Prostate gland (tissue), 2 donors: ENCODE data around the gene COL24A1. TPM values are rescaled to one million over a fixed set of nuclear protein-coding genes. Genes with fewer than 3 reads are reported as not detected.

Source experiments
- DNase-seq: peaks from one replicate; pipeline ENCODE4 v3.0.0-alpha.2; 2019; ENCODE audit warnings: low spot score
- H3K27ac ChIP-seq, 2 donors: fragments of 200-600 bp; sonication (generic); 2 replicates each; pipeline ENCODE4 v1.5.1; 2017 to 2019
- H3K27me3 ChIP-seq: fragments of 200-600 bp; sonication (generic); replicated peaks from 2 replicates; pipeline ENCODE4 v1.5.1; 2019; ENCODE audit not compliant: insufficient read depth
- H3K36me3 ChIP-seq, 2 donors: fragments of 200-600 bp; sonication (generic); 1 replicate in 1 of 2; 2 replicates in 1 of 2; pipeline versions ENCODE4 v1.5.1 to v1.8.1; 2017 to 2019
- H3K4me1 ChIP-seq: fragments of 200-600 bp; sonication (generic); replicated peaks from 2 replicates; pipeline ENCODE4 v1.5.1; 2019
- H3K4me3 ChIP-seq, 2 donors: fragments of 200-600 bp; sonication (generic); 2 replicates each; pipeline ENCODE4 v1.5.1; 2017 to 2019
- H3K9me3 ChIP-seq: fragments of 200-600 bp; sonication (generic); 2 replicates; pipeline ENCODE4 v1.5.1; 2017
- CTCF ChIP-seq, 4 experiments: fragments of 200-600 bp in 2 of 4; fragments of 450-650 bp in 2 of 4; sonication (generic) in 2 of 4; IDR thresholded peaks; 1 replicate in 3 of 4; 2 replicates in 1 of 4; pipeline ENCODE4 v1.5.1; 2016 to 2019; ENCODE audit warnings: antibody characterized with exemption in 4 of 4, mild to moderate bottlenecking in 2 of 4, moderate library complexity in 2 of 4
- POLR2A ChIP-seq: fragments of 450-650 bp; IDR thresholded peaks from one replicate; pipeline ENCODE4 v1.6.1; 2016; ENCODE audit warnings: antibody characterized with exemption, mild to moderate bottlenecking
- POLR2AphosphoS5 ChIP-seq: sonication (generic); formaldehyde crosslinking; IDR thresholded peaks from one replicate; pipeline ENCODE4 v1.6.1; 2017; ENCODE audit warnings: antibody characterized with exemption
- WGBS: methylation state at CpG from one replicate; pipeline ENCODE4 v1.1.5; 2018; 5-methylcytosine and 5-hydroxymethylcytosine counted together
- intact Hi-C: fragments of 100-400 bp; cut with DNase I; formaldehyde crosslinking; loops from one replicate; pipeline ENCODE4 v1.14.2; 2022
- total RNA-seq, 2 donors: library from RNA; depleted of rRNA; stranded (reverse); fragments of >200 nt; gene quantifications; one replicate each; pipeline ENCODE4 v1.1.0, GENCODE V29; 2016

The COL24A1 gene
- total RNA-seq, 2 donors from 2014 or later, result 0.28 to 0.32 TPM

GRCh38 chr1:86190873-86191272, 34.3 kb upstream of the COL24A1 start:
- no peak for DNase-seq
- H3K27ac ChIP-seq, result no peak overlapping the region
- no peaks in the 10 kb centered on the region for H3K9me3 ChIP-seq
- H3K4me3 ChIP-seq, result no peak overlapping the region
- intact Hi-C loops, result no loop called here
- no peaks in the 10 kb centered on the region for H3K4me1 ChIP-seq
- TF ChIP-seq POLR2AphosphoS5 (no peak), CTCF (IDR thresholded peaks at IDR 0.05) (no peak), POLR2A (no peak)
- H3K27me3 ChIP-seq, result no peaks in the 10 kb centered on the region
- WGBS, result 88% methylated on average over 1 of the region's 1 CpG
- no peaks in the 10 kb centered on the region for H3K36me3 ChIP-seq

GRCh38 chr1:86184426-86184825, 27.9 kb upstream of the COL24A1 start:
- H3K27ac ChIP-seq, result no peak overlapping the region
- WGBS, result 88% methylated on average over 1 of the region's 1 CpG
- no peaks in the 10 kb centered on the region for H3K36me3 ChIP-seq
- no peaks in the 10 kb centered on the region for H3K27me3 ChIP-seq
- DNase-seq, result no peak
- TF ChIP-seq POLR2A (no peak), CTCF (IDR thresholded peaks at IDR 0.05) (no peak), POLR2AphosphoS5 (no peak)
- H3K4me3 ChIP-seq, result no peak overlapping the region
- H3K9me3 ChIP-seq, result no peaks in the 10 kb centered on the region
- no peaks in the 10 kb centered on the region for H3K4me1 ChIP-seq
- intact Hi-C loops, result no loop called here

- DNase-seq, result no peak
- intact Hi-C loops, result no loop called here
- H3K4me3 ChIP-seq, result no peak overlapping the region
- WGBS, result 25% methylated on average over 1 of the region's 1 CpG
- no peak overlapping the region for H3K27ac ChIP-seq
- H3K9me3 ChIP-seq, result no peaks in the 10 kb centered on the region
- no peaks in the 10 kb centered on the region for H3K36me3 ChIP-seq
- H3K27me3 ChIP-seq, result no peaks in the 10 kb centered on the region
- no peaks in the 10 kb centered on the region for H3K4me1 ChIP-seq
- TF ChIP-seq POLR2AphosphoS5 (no peak), POLR2A (no peak), CTCF (IDR thresholded peaks at IDR 0.05) (no peak)
These were observed 27.2 kb upstream of the COL24A1 start for GRCh38 chr1:86183810-86184209.

- Histone ChIP-seq H3K9me3 (no peaks in the 10 kb centered on the region), H3K4me1 (no peaks in the 10 kb centered on the region), H3K27me3 (no peaks in the 10 kb centered on the region), H3K36me3 (no peaks in the 10 kb centered on the region), H3K4me3 (no peak overlapping the region), H3K27ac (no peak overlapping the region)
- TF ChIP-seq CTCF (IDR thresholded peaks at IDR 0.05), result no peak
- no peak for TF ChIP-seq POLR2A
- TF ChIP-seq POLR2AphosphoS5, result no peak
- no peak for DNase-seq
- intact Hi-C loops, result no loop called here
- 71% methylated on average over 5 of the region's 5 CpGs for WGBS
These were observed 19.7 kb upstream of the COL24A1 start for GRCh38 chr1:86176226-86176625.

GRCh38 chr1:86175756-86176155, 19.2 kb upstream of the COL24A1 start:
- DNase-seq, result no peak
- no peaks in the 10 kb centered on the region for H3K9me3 ChIP-seq
- no peak overlapping the region for H3K27ac ChIP-seq
- no peak overlapping the region for H3K4me3 ChIP-seq
- 18% methylated on average over 5 of the region's 5 CpGs for WGBS
- intact Hi-C loops, result no loop called here
- TF ChIP-seq POLR2AphosphoS5 (no peak), CTCF (IDR thresholded peaks at IDR 0.05) (no peak), POLR2A (no peak)
- no peaks in the 10 kb centered on the region for H3K4me1 ChIP-seq
- H3K36me3 ChIP-seq, result no peaks in the 10 kb centered on the region
- no peaks in the 10 kb centered on the region for H3K27me3 ChIP-seq
